ENCODE data around the gene LCMT1. TPM values are rescaled to one million over a fixed set of nuclear protein-coding genes. Genes with fewer than 3 reads are reported as not detected.

The LCMT1 gene
- total RNA-seq, 1 experiment from 2014 or later: 31.0 TPM

DNA sequence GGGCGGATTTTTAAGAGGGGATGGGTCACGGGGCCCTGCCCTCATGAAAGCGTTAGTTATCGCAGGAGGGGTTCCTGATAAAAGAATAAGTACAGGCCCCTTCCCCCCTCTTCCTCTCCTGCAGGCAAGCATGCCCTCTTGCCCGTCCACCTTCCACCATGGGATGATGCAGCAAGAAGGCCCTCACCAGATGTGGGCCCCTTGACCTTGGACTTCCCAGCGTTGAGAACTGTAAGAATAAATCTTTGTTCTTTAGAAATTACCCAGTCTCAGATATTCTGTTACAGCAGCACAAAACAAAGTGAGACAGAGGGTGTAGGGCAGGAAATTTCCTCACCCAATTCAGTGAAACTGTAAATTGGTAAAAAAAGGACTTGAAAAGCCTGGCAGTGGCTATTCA, 27.8 kb upstream of the LCMT1 start:
- Histone ChIP-seq H3K4me2 (ENCODE audit: low read length) (no peak overlapping the region), H3K79me2 (ENCODE audit: low read length) (no peaks in the 10 kb centered on the region), H3K36me3 (ENCODE audit: low read depth, low read length) (no peaks in the 10 kb centered on the region), H3K4me3 (ENCODE audit: low read length) (no peak overlapping the region), H3K9me2 (replicated peaks; ENCODE audit: low read length) (no peaks in the 10 kb centered on the region), H2AFZ (ENCODE audit: low read length) (no peak overlapping the region), H3K9ac (ENCODE audit: low read length) (no peak overlapping the region), H3K27ac (ENCODE audit: low read length) (no peak overlapping the region), H4K20me1 (ENCODE audit: low read length) (no peaks in the 10 kb centered on the region), H3F3A (ENCODE audit: low read length, unreplicated experiment) (no peaks in the 10 kb centered on the region), H3K9me3 (ENCODE audit: low read length) (no peaks in the 10 kb centered on the region), H3K4me1 (ENCODE audit: insufficient read depth, low read length) (no peaks in the 10 kb centered on the region), H3K27me3 (ENCODE audit: low read length) (no peaks in the 10 kb centered on the region)
- intact Hi-C loops (cut with micrococcal nuclease): no loop called here
- ChIA-PET CTCF (no interaction called here), POLR2A (ENCODE audit: unreplicated experiment) (interaction anchor here (0.6 kb wide), 1 partner anchor 12 kb away, joined by 3 read pairs; no protein-coding TSS in a partner anchor)
- TF ChIP-seq EZH2 (IDR thresholded peaks at IDR 0.05; ENCODE audit: low read length, unreplicated experiment) (no peak), EZH2phosphoT487 (IDR thresholded peaks at IDR 0.05; ENCODE audit: borderline replicate concordance, low read length) (no peak)
- TF ChIP-seq, protein P1, sequence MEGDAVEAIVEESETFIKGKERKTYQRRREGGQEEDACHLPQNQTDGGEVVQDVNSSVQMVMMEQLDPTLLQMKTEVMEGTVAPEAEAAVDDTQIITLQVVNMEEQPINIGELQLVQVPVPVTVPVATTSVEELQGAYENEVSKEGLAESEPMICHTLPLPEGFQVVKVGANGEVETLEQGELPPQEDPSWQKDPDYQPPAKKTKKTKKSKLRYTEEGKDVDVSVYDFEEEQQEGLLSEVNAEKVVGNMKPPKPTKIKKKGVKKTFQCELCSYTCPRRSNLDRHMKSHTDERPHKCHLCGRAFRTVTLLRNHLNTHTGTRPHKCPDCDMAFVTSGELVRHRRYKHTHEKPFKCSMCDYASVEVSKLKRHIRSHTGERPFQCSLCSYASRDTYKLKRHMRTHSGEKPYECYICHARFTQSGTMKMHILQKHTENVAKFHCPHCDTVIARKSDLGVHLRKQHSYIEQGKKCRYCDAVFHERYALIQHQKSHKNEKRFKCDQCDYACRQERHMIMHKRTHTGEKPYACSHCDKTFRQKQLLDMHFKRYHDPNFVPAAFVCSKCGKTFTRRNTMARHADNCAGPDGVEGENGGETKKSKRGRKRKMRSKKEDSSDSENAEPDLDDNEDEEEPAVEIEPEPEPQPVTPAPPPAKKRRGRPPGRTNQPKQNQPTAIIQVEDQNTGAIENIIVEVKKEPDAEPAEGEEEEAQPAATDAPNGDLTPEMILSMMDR (conservative IDR thresholded peaks at IDR 0.05; ENCODE audit: low read depth, low read length): no peak
- ATAC-seq: no peak
- no peak for DNase-seq
- BruUV-seq (replicated peaks): no TSS peak

- ChIA-PET POLR2A (ENCODE audit: unreplicated experiment) (no interaction called here), CTCF (interaction anchor here (1.3 kb wide), 1 partner anchor 51 kb away, joined by 4 read pairs; no protein-coding TSS in a partner anchor)
- Histone ChIP-seq H3K79me2 (ENCODE audit: low read length) (no peaks in the 10 kb centered on the region), H2AFZ (ENCODE audit: low read length) (no peak overlapping the region), H3F3A (ENCODE audit: low read length, unreplicated experiment) (no peaks in the 10 kb centered on the region), H4K20me1 (ENCODE audit: low read length) (no peaks in the 10 kb centered on the region), H3K4me1 (ENCODE audit: insufficient read depth, low read length) (peaks cover 6% of the 10 kb centered on the region), H3K9ac (ENCODE audit: low read length) (no peak overlapping the region), H3K27me3 (ENCODE audit: low read length) (no peaks in the 10 kb centered on the region), H3K4me2 (ENCODE audit: low read length) (no peak overlapping the region), H3K27ac (ENCODE audit: low read length) (no peak overlapping the region), H3K36me3 (ENCODE audit: low read depth, low read length) (no peaks in the 10 kb centered on the region), H3K9me3 (ENCODE audit: low read length) (no peaks in the 10 kb centered on the region), H3K9me2 (replicated peaks; ENCODE audit: low read length) (no peaks in the 10 kb centered on the region), H3K4me3 (ENCODE audit: low read length) (no peak overlapping the region)
- no TSS peak for BruUV-seq (replicated peaks)
- ATAC-seq: no peak
- DNase-seq: no peak
- no peak for TF ChIP-seq EZH2phosphoT487 (IDR thresholded peaks at IDR 0.05; ENCODE audit: borderline replicate concordance, low read length)
- no peak for TF ChIP-seq EZH2 (IDR thresholded peaks at IDR 0.05; ENCODE audit: low read length, unreplicated experiment)
- intact Hi-C loops (cut with micrococcal nuclease): no loop called here
These were observed 26.7 kb upstream of the LCMT1 start for GRCh38 chr16:25084797-25085196.

GRCh38 chr16:25087761-25088160, 23.8 kb upstream of the LCMT1 start:
- no peaks in the 10 kb centered on the region for H3F3A ChIP-seq (ENCODE audit: low read length, unreplicated experiment)
- DNase-seq: no peak
- no peak for ATAC-seq
- ChIA-PET POLR2A (ENCODE audit: unreplicated experiment) (no interaction called here), CTCF (no interaction called here)
- H3K9me3 ChIP-seq (ENCODE audit: low read length): no peaks in the 10 kb centered on the region
- no TSS peak for BruUV-seq (replicated peaks)
- H3K4me1 ChIP-seq (ENCODE audit: insufficient read depth, low read length): peaks cover 6% of the 10 kb centered on the region
- H3K9ac ChIP-seq (ENCODE audit: low read length): no peak overlapping the region
- no peak overlapping the region for H3K4me3 ChIP-seq (ENCODE audit: low read length)
- TF ChIP-seq EZH2 (IDR thresholded peaks at IDR 0.05; ENCODE audit: low read length, unreplicated experiment) (no peak), EZH2phosphoT487 (IDR thresholded peaks at IDR 0.05; ENCODE audit: borderline replicate concordance, low read length) (no peak)
- TF ChIP-seq, protein P1 (conservative IDR thresholded peaks at IDR 0.05; ENCODE audit: low read depth, low read length): no peak
- H2AFZ ChIP-seq (ENCODE audit: low read length): no peak overlapping the region
- H3K9me2 ChIP-seq (replicated peaks; ENCODE audit: low read length): no peaks in the 10 kb centered on the region
- H3K79me2 ChIP-seq (ENCODE audit: low read length): no peaks in the 10 kb centered on the region
- no peak overlapping the region for H3K27ac ChIP-seq (ENCODE audit: low read length)
- no peaks in the 10 kb centered on the region for H3K36me3 ChIP-seq (ENCODE audit: low read depth, low read length)
- no peak overlapping the region for H3K4me2 ChIP-seq (ENCODE audit: low read length)
- no peaks in the 10 kb centered on the region for H4K20me1 ChIP-seq (ENCODE audit: low read length)
- H3K27me3 ChIP-seq (ENCODE audit: low read length): no peaks in the 10 kb centered on the region
- intact Hi-C loops (cut with micrococcal nuclease): no loop called here
